Measurements from ENCODE around the gene RPL13A. TPM values are rescaled to one million over a fixed set of nuclear protein-coding genes. Genes with fewer than 3 reads are reported as not detected.
A peak's percentile ranks its signal among the peaks of the same experiment; 100 is the strongest.

The RPL13A gene
- total and polyA plus RNA-seq, 9 of the 15 experiments (the other 6 are each of a cell fraction or from before 2014, with no cell fraction given), result 1,744 to 5,482 (median 2,949) TPM

DNA sequence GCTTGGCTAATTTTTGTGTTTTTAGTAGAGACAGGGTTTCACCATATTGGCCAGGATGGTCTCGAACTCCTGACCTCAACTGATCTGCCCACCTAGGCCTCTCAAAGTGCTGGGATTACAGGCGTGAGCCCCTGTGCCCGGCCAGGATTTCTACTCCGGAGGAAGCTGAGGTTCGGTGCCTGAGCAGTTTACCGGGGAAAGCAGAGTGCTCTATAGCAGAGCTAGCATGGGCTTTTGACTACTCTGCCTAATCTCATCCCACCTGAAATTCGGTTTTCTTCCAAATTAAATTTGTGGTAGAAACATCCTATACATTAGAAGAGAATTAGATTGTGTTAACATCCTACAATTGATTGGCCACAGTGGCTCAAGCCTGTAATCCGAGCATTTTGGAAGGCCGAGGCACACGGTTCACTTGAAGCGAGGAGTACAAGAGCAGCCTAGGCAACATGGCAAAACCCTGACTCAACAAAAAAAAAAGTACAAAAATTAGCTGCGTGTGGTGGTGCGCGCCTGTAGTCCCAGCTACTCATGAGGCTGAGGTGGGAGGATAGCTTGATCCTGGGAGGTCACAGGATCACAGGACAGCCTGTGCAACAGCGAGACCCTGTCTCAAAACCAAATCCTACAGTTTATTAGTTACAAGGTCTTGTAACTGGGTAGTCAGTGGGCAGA is 1.6 kb downstream of the RPL13A start (continued):
- TF ChIP-seq, protein P1, sequence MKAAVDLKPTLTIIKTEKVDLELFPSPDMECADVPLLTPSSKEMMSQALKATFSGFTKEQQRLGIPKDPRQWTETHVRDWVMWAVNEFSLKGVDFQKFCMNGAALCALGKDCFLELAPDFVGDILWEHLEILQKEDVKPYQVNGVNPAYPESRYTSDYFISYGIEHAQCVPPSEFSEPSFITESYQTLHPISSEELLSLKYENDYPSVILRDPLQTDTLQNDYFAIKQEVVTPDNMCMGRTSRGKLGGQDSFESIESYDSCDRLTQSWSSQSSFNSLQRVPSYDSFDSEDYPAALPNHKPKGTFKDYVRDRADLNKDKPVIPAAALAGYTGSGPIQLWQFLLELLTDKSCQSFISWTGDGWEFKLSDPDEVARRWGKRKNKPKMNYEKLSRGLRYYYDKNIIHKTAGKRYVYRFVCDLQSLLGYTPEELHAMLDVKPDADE (conservative IDR thresholded peaks at IDR 0.05; ENCODE audit: control insufficient read depth, low read depth, low read length), result 0 out of 2 replicates have a peak, but pooled peaks have one; percentile 15
- no peak; the same call in 1 of the 2 replicates for TF ChIP-seq EP400 (IDR thresholded peaks at IDR 0.05)
- TF ChIP-seq, protein P2, sequence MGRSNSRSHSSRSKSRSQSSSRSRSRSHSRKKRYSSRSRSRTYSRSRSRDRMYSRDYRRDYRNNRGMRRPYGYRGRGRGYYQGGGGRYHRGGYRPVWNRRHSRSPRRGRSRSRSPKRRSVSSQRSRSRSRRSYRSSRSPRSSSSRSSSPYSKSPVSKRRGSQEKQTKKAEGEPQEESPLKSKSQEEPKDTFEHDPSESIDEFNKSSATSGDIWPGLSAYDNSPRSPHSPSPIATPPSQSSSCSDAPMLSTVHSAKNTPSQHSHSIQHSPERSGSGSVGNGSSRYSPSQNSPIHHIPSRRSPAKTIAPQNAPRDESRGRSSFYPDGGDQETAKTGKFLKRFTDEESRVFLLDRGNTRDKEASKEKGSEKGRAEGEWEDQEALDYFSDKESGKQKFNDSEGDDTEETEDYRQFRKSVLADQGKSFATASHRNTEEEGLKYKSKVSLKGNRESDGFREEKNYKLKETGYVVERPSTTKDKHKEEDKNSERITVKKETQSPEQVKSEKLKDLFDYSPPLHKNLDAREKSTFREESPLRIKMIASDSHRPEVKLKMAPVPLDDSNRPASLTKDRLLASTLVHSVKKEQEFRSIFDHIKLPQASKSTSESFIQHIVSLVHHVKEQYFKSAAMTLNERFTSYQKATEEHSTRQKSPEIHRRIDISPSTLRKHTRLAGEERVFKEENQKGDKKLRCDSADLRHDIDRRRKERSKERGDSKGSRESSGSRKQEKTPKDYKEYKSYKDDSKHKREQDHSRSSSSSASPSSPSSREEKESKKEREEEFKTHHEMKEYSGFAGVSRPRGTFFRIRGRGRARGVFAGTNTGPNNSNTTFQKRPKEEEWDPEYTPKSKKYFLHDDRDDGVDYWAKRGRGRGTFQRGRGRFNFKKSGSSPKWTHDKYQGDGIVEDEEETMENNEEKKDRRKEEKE (IDR thresholded peaks at IDR 0.05; ENCODE audit: borderline replicate concordance in 1 of 2, control insufficient read depth in 1 of 2, low read depth in 2 of 2, low read length in 1 of 2), result 0 out of 4 replicates have a peak, but pooled peaks of 1 of the 2 experiments have one; percentile 30
- no peak for TF ChIP-seq PRPF4 (IDR thresholded peaks at IDR 0.05; ENCODE audit: insufficient read depth, low read depth, low read length, poor library complexity, severe bottlenecking)
- TF ChIP-seq HDAC2 (IDR thresholded peaks at IDR 0.05), result no peak
- peak; percentile 81 for TF ChIP-seq MAFK (IDR thresholded peaks at IDR 0.05; ENCODE audit: low read length)
- TF ChIP-seq ZNF696 (CRISPR knock-in tag; conservative IDR thresholded peaks at IDR 0.05), result no peak
- TF ChIP-seq CEBPB (tag; IDR thresholded peaks at IDR 0.05), result no peak
- peak; percentile 40 to 41; a peak in 2 of 4 replicates for TF ChIP-seq NRF1 (conservative IDR thresholded peaks at IDR 0.05 in 1 of 2, IDR thresholded peaks at IDR 0.05 in 1 of 2)
- TF ChIP-seq ZNF134 (CRISPR knock-in tag; conservative IDR thresholded peaks at IDR 0.05), result no peak
- TF ChIP-seq ZEB2 (IDR thresholded peaks at IDR 0.05), result no peak
- no peak for TF ChIP-seq TAF7 (tag; IDR thresholded peaks at IDR 0.05)
- no peak for TF ChIP-seq PCBP1 (IDR thresholded peaks at IDR 0.05; ENCODE audit: low read depth, low read length, poor library complexity, severe bottlenecking)
- 0 out of 3 replicates have a peak, but pooled peaks of 1 of the 2 experiments have one; percentile 8 for TF ChIP-seq CBX3 (IDR thresholded peaks at IDR 0.05; ENCODE audit: borderline replicate concordance in 1 of 2, low read length in 2 of 2)
- TF ChIP-seq POLR2AphosphoS5 (IDR thresholded peaks at IDR 0.05; ENCODE audit: control insufficient read depth, insufficient read depth, low read depth, low read length), result peak; percentile 34; the same call in 1 of the 2 replicates
- no peak for TF ChIP-seq HNRNPLL (IDR thresholded peaks at IDR 0.05; ENCODE audit: low read depth, low read length, poor library complexity, severe bottlenecking)
- TF ChIP-seq FOXK2 (conservative IDR thresholded peaks at IDR 0.05 in 1 of 2, IDR thresholded peaks at IDR 0.05 in 1 of 2; ENCODE audit: low read depth in 2 of 2), result no peak
